Endothelial cell (in vitro differentiated cells): Measurements from ENCODE around the gene SYT2. TPM values are rescaled to one million over a fixed set of nuclear protein-coding genes. Genes with fewer than 3 reads are reported as not detected.
"Not testable (repeated sequence)": the region's sequence is repeated elsewhere in the genome, so short reads cannot be mapped to it uniquely, and the experiment has no call there.

Experiments
- DNase-seq: peaks from one replicate; pipeline ENCODE4 v3.0.0; 2021; ENCODE audit warnings: low spot score
- H3K27ac Mint-ChIP-seq: one replicate; pipeline ENCODE4 v1.8.0; 2021; ENCODE audit warnings: mixed read lengths, inconsistent platforms; ENCODE audit not compliant: unreplicated experiment
- H3K27me3 Mint-ChIP-seq: one replicate; pipeline ENCODE4 v1.8.0; 2021; ENCODE audit warnings: mild to moderate bottlenecking, moderate library complexity, mixed read lengths, inconsistent platforms; ENCODE audit not compliant: unreplicated experiment
- H3K36me3 Mint-ChIP-seq: one replicate; pipeline ENCODE4 v1.8.0; 2021; ENCODE audit warnings: mild to moderate bottlenecking, low read depth, mixed read lengths, inconsistent platforms; ENCODE audit not compliant: unreplicated experiment
- H3K4me1 Mint-ChIP-seq: one replicate; pipeline ENCODE4 v1.8.0; 2021; ENCODE audit warnings: mild to moderate bottlenecking, mixed read lengths, inconsistent platforms; ENCODE audit not compliant: unreplicated experiment
- H3K4me3 Mint-ChIP-seq: one replicate; pipeline ENCODE4 v1.8.0; 2021; ENCODE audit warnings: mild to moderate bottlenecking, mixed read lengths, inconsistent platforms; ENCODE audit not compliant: unreplicated experiment
- H3K9me3 Mint-ChIP-seq: one replicate; pipeline ENCODE4 v1.8.0; 2021; ENCODE audit warnings: mixed read lengths, inconsistent platforms; ENCODE audit not compliant: unreplicated experiment
- total RNA-seq: library from RNA; stranded (reverse); fragmentation: NEBNext Ultra II Directional; extraction: Animal tissue kit (Norgen Biotek cat#: 25700); gene quantifications from one replicate; pipeline ENCODE4 v1.2.1, GENCODE V29; 2021; ENCODE audit not compliant: unreplicated experiment
- TF ChIP-seq, protein P1 (sequence below): fragments of 200-600 bp; sonication (generic); IDR thresholded peaks from one replicate; pipeline ENCODE4 v1.5.0; 2021; ENCODE audit warnings: antibody characterized with exemption; ENCODE audit not compliant: unreplicated experiment

Gene SYT2
- total RNA-seq, 1 donor from 2014 or later: 0.33 TPM

DNA sequence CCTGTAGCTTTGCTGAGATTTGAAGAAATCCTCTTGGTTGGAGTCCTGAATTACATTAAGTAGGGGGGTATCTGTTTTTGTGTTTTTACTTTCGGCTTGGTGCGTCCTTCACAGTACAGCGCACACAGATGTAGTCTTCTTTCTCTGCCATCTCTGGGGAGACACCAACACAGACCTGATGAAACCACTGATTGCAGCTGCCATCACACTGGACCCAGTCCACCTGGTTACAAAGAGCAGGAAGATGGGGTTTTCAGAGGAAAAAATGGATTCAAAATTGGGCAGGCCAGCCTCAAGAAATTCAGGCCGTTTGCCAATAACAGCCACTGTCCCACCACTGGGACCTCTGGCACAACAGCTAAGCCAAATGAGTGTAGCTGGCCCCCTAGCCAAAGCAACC lies 18.7 kb upstream of the SYT2 start:
- Mint-ChIP-seq H3K36me3 (peaks cover 76% of the 10 kb centered on the region), H3K27ac (no peak overlapping the region)

DNA sequence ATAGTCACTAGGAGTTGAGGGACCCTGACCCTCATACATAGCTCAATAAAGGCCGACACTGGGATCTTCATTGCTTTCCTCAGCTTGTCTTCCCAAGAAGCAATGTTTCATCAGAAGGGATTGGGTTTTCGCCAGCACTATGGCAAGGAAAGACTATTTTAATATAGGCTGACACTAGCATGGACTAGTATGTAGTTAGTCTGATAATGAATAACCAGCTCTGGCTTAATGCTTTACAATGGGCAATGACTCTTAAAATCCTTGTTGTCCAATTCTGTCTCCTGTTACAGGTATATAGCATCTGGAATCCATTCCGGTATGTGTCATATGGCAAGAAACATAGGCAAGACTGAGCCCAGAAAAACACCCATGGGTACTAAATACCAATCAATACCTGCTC lies 15.3 kb upstream of the SYT2 start:
- no peak for DNase-seq
- no peaks in the 10 kb centered on the region for H3K4me1 Mint-ChIP-seq
- H3K27me3 Mint-ChIP-seq: peaks cover 3% of the 10 kb centered on the region
- TF ChIP-seq, protein P1, sequence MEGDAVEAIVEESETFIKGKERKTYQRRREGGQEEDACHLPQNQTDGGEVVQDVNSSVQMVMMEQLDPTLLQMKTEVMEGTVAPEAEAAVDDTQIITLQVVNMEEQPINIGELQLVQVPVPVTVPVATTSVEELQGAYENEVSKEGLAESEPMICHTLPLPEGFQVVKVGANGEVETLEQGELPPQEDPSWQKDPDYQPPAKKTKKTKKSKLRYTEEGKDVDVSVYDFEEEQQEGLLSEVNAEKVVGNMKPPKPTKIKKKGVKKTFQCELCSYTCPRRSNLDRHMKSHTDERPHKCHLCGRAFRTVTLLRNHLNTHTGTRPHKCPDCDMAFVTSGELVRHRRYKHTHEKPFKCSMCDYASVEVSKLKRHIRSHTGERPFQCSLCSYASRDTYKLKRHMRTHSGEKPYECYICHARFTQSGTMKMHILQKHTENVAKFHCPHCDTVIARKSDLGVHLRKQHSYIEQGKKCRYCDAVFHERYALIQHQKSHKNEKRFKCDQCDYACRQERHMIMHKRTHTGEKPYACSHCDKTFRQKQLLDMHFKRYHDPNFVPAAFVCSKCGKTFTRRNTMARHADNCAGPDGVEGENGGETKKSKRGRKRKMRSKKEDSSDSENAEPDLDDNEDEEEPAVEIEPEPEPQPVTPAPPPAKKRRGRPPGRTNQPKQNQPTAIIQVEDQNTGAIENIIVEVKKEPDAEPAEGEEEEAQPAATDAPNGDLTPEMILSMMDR: no peak
- H3K36me3 Mint-ChIP-seq: peaks cover 45% of the 10 kb centered on the region
- no peak overlapping the region for H3K4me3 Mint-ChIP-seq
- H3K9me3 Mint-ChIP-seq: no peaks in the 10 kb centered on the region
- H3K27ac Mint-ChIP-seq: no peak overlapping the region

More for the DNA sequence above, 18.7 kb upstream of the SYT2 start:
- no peak for DNase-seq
- peaks cover 1% of the 10 kb centered on the region for H3K27me3 Mint-ChIP-seq
- H3K4me3 Mint-ChIP-seq: peak overlapping the region; percentile 78
- H3K4me1 Mint-ChIP-seq: no peaks in the 10 kb centered on the region
- TF ChIP-seq, protein P1: no peak
- H3K9me3 Mint-ChIP-seq: no peaks in the 10 kb centered on the region

- Mint-ChIP-seq H3K27ac (no peak overlapping the region), H3K4me1 (no peaks in the 10 kb centered on the region), H3K27me3 (peaks cover 3% of the 10 kb centered on the region), H3K9me3 (no peaks in the 10 kb centered on the region), H3K36me3 (peaks cover 27% of the 10 kb centered on the region), H3K4me3 (no peak overlapping the region)
- TF ChIP-seq, protein P1: no peak
- no peak for DNase-seq
Observed at GRCh38 chr1:202723708-202724107, 13.5 kb upstream of the SYT2 start.

- not testable (repeated sequence) for H3K27ac Mint-ChIP-seq, H3K4me3 Mint-ChIP-seq, H3K4me1 Mint-ChIP-seq, DNase-seq, H3K9me3 Mint-ChIP-seq, H3K27me3 Mint-ChIP-seq
- H3K36me3 Mint-ChIP-seq: peaks cover 20% of the 10 kb centered on the region
Observed at GRCh38 chr1:202723046-202723445, 12.8 kb upstream of the SYT2 start.

GRCh38 chr1:202716654-202717053 lies 6.4 kb upstream of the SYT2 start:
- Mint-ChIP-seq H3K9me3 (no peaks in the 10 kb centered on the region), H3K36me3 (no peaks in the 10 kb centered on the region), H3K4me1 (peaks cover 16% of the 10 kb centered on the region), H3K27ac (no peak overlapping the region), H3K27me3 (no peaks in the 10 kb centered on the region), H3K4me3 (no peak overlapping the region)
- DNase-seq: no peak
- TF ChIP-seq, protein P1: no peak

DNA sequence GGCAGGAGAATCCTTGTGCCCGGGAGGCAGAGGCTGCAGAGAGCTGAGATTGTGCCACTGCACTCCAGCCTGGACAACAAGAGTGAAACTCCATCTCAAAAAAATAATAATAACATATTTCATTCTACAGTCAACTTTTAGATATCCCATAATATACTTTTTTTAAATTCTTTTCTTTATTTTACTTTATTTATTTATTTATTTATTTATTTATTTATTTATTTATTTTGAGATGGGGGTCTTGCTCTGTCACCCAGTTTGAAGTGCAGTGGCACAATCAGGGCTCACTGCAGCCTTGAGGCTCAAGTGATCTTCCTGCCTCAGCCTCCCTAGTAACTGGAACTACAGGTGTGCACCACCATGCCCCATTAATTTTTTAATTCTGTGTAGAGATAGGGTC lies 3.9 kb upstream of the SYT2 start:
- not testable (repeated sequence) for H3K27me3 Mint-ChIP-seq, H3K36me3 Mint-ChIP-seq, H3K9me3 Mint-ChIP-seq, H3K27ac Mint-ChIP-seq, H3K4me3 Mint-ChIP-seq, DNase-seq
- peaks cover 24% of the 10 kb centered on the region for H3K4me1 Mint-ChIP-seq
